Chondrocyte (in vitro differentiated cells): Measurements from ENCODE around the gene PIGT. TPM values are rescaled to one million over a fixed set of nuclear protein-coding genes. Genes with fewer than 3 reads are reported as not detected.
A peak's percentile ranks its signal among the peaks of the same experiment; 100 is the strongest.

Experiments used
- DNase-seq: peaks from one replicate; pipeline ENCODE4 v3.0.0; 2021; ENCODE audit warnings: mixed read lengths, low spot score
- H3K27ac Mint-ChIP-seq: one replicate; pipeline ENCODE4 v1.8.0; 2021; ENCODE audit warnings: mild to moderate bottlenecking, moderate library complexity, mixed read lengths; ENCODE audit not compliant: unreplicated experiment
- H3K27me3 Mint-ChIP-seq: 2 replicates; pipeline ENCODE4 v1.8.0; 2021; ENCODE audit warnings: low read depth, mixed read lengths
- H3K36me3 Mint-ChIP-seq: 2 replicates; pipeline ENCODE4 v1.8.0; 2021; ENCODE audit warnings: low read depth, mixed read lengths
- H3K4me1 Mint-ChIP-seq: 2 replicates; pipeline ENCODE4 v1.8.0; 2021; ENCODE audit warnings: low read depth, mild to moderate bottlenecking, mixed read lengths
- H3K4me3 Mint-ChIP-seq: one replicate; pipeline ENCODE4 v1.8.0; 2021; ENCODE audit warnings: mild to moderate bottlenecking, moderate library complexity, mixed read lengths; ENCODE audit not compliant: unreplicated experiment
- H3K9me3 Mint-ChIP-seq: 2 replicates; pipeline ENCODE4 v1.8.0; 2021; ENCODE audit warnings: low read depth, mixed read lengths
- CTCF ChIP-seq: fragments of 200-600 bp; sonication (generic); IDR thresholded peaks from 2 replicates; pipeline ENCODE4 v1.5.0; 2021; ENCODE audit warnings: antibody characterized with exemption, mild to moderate bottlenecking, moderate library complexity
- long read RNA-seq: library from polyadenylated mRNA; stranded (forward); transcript quantifications from one replicate; pipeline ENCODE4 v2.0.0, GENCODE V29; 2021
- total RNA-seq: library from RNA; stranded (reverse); gene quantifications from 3 replicates; pipeline ENCODE4 v1.2.1, GENCODE V29; 2021

Gene PIGT
- total RNA-seq: 100.0 to 116 TPM (median 105 TPM) in 3 replicates
- long read RNA-seq, transcript PIGT-202 (12 exons, 2,245 nt): major isoform, 212 of 269 reads
- long read RNA-seq, transcript PIGT-201 (10 exons, 1,880 nt): minor isoform, 13 of 269 reads
- long read RNA-seq, partial matches to known transcripts: 11 of 269 reads
- long read RNA-seq, other reads (novel, unspliced or antisense): 9 of 269 reads

GRCh38 chr20:45415822-45416637 lies at the start of gene PIGT:
TSS of gene PIGT (plus strand) at chr20:45416141. CDS start at chr20:45416157, 16 bp downstream.
- Mint-ChIP-seq H3K4me3 (peak within 1 kb of the TSS; percentile 95), H3K9me3 (no peaks in the 10 kb centered on the region), H3K27me3 (no peaks in the 10 kb centered on the region), H3K4me1 (peaks cover 28% of the 10 kb centered on the region), H3K27ac (peak within 1 kb of the TSS; percentile 94), H3K36me3 (peaks cover 18% of the 10 kb centered on the region)
- DNase-seq: peak; percentile 94
- peak; percentile 5 for TF ChIP-seq CTCF

- no peak overlapping the region for H3K4me3 Mint-ChIP-seq
- no peaks in the 10 kb centered on the region for H3K9me3 Mint-ChIP-seq
- no peak overlapping the region for H3K27ac Mint-ChIP-seq
- H3K4me1 Mint-ChIP-seq: peaks cover 20% of the 10 kb centered on the region
- no peak for DNase-seq
- peaks cover 13% of the 10 kb centered on the region for H3K36me3 Mint-ChIP-seq
- TF ChIP-seq CTCF: no peak
- H3K27me3 Mint-ChIP-seq: no peaks in the 10 kb centered on the region
Observed at GRCh38 chr20:45366192-45366591, 49.7 kb upstream of the PIGT start.

- H3K4me1 Mint-ChIP-seq: peaks cover 20% of the 10 kb centered on the region
- TF ChIP-seq CTCF: no peak
- H3K4me3 Mint-ChIP-seq: no peak overlapping the region
- no peak for DNase-seq
- H3K27me3 Mint-ChIP-seq: no peaks in the 10 kb centered on the region
- peaks cover 13% of the 10 kb centered on the region for H3K36me3 Mint-ChIP-seq
- H3K9me3 Mint-ChIP-seq: no peaks in the 10 kb centered on the region
- H3K27ac Mint-ChIP-seq: no peak overlapping the region
Observed at GRCh38 chr20:45366631-45367030, 49.3 kb upstream of the PIGT start.

GRCh38 chr20:45367126-45367525 lies 48.8 kb upstream of the PIGT start:
- Mint-ChIP-seq H3K27ac (no peak overlapping the region), H3K4me3 (no peak overlapping the region), H3K9me3 (no peaks in the 10 kb centered on the region), H3K4me1 (peaks cover 20% of the 10 kb centered on the region), H3K27me3 (no peaks in the 10 kb centered on the region), H3K36me3 (peaks cover 13% of the 10 kb centered on the region)
- no peak for TF ChIP-seq CTCF
- no peak for DNase-seq

GRCh38 chr20:45368221-45368980 lies 47.5 kb upstream of the PIGT start:
- no peak for DNase-seq
- peaks cover 13% of the 10 kb centered on the region for H3K36me3 Mint-ChIP-seq
- no peak overlapping the region for H3K4me3 Mint-ChIP-seq
- H3K9me3 Mint-ChIP-seq: no peaks in the 10 kb centered on the region
- no peak overlapping the region for H3K27ac Mint-ChIP-seq
- no peak for TF ChIP-seq CTCF
- peaks cover 12% of the 10 kb centered on the region for H3K4me1 Mint-ChIP-seq
- no peaks in the 10 kb centered on the region for H3K27me3 Mint-ChIP-seq
